Left lung (tissue), 10 donors: ENCODE measurements around the gene CDH4. TPM values are rescaled to one million over a fixed set of nuclear protein-coding genes. Genes with fewer than 3 reads are reported as not detected.

ENCODE experiments used
- ATAC-seq: fragments of 200-7000 bp; cut with Tn5 transposase; one replicate; pipeline ENCODE4 v1.9.1; 2020; ENCODE audit warnings: moderate library complexity
- DNase-seq, 4 donors: peaks; one replicate each; pipeline ENCODE4 v3.0.0-alpha.2; 2013 to 2020
- H3K27ac ChIP-seq, 2 donors: fragments of 200-600 bp; sonication (generic) in 1 of 2; one replicate each; pipeline versions ENCODE4 v1.5.0 to v1.8.0; 2020 to 2021
- H3K27me3 ChIP-seq, 2 donors: fragments of 200-600 bp; sonication (generic) in 1 of 2; one replicate each; pipeline versions ENCODE4 v1.5.0 to v1.8.0; 2020 to 2021
- H3K36me3 ChIP-seq, 2 donors: fragments of 200-600 bp; sonication (generic) in 1 of 2; one replicate each; pipeline versions ENCODE4 v1.5.0 to v1.8.0; 2020 to 2021
- H3K4me1 ChIP-seq, 2 donors: fragments of 200-600 bp; one replicate each; pipeline ENCODE4 v1.8.0; 2021
- H3K4me3 ChIP-seq, 2 donors: fragments of 200-600 bp; sonication (generic) in 1 of 2; one replicate each; pipeline versions ENCODE4 v1.5.0 to v1.8.0; 2020 to 2021; ENCODE audit warnings: mild to moderate bottlenecking in 1 of 2
- H3K9me3 ChIP-seq, 2 donors: fragments of 200-600 bp; sonication (generic) in 1 of 2; one replicate each; pipeline versions ENCODE4 v1.5.0 to v1.8.0; 2020 to 2021
- CTCF ChIP-seq, 2 donors: fragments of 200-600 bp; sonication (generic) in 1 of 2; IDR thresholded peaks; one replicate each; pipeline versions ENCODE4 v1.5.0 to v1.8.0; 2021; ENCODE audit warnings: antibody characterized with exemption in 2 of 2
- intact Hi-C, 2 donors: fragments of 100-400 bp; cut with DNase I; formaldehyde crosslinking; loops; one replicate each; pipeline versions ENCODE4 v1.11.2 to v1.14.2; 2022
- polyA plus RNA-seq, 6 donors: library from polyadenylated mRNA; unstranded; fragments of 120-200 nt; gene quantifications; one replicate each; pipeline ENCODE4 v1.2.1, GENCODE V29; 2013; ENCODE audit not compliant: insufficient read length in 6 of 6
- total RNA-seq, 2 donors: library from RNA; stranded (reverse); fragmentation: NEBNext Ultra II Directional; extraction: Animal tissue kit (Norgen Biotek cat#: 25700); gene quantifications; one replicate each; pipeline ENCODE4 v1.2.1, GENCODE V29; 2021
- donor health status: DM: no; HTN: yes; CAD: no.
- donor health status: DM: no; HTN: no; CAD: no.

CDH4 gene
- total and polyA plus RNA-seq, 8 donors, result 0.24 to 10.8 (median 5.1) TPM

GRCh38 chr20:61408951-61409740 is 157.1 kb downstream of the CDH4 start:
- ATAC-seq (no peak), DNase-seq (no peak)
- no peak overlapping the region for H3K4me3 ChIP-seq
- intact Hi-C loops, result no loop called here
- no peak overlapping the region for H3K27ac ChIP-seq
- no peak for TF ChIP-seq CTCF (IDR thresholded peaks at IDR 0.05)
- no peaks in the 10 kb centered on the region for H3K36me3 ChIP-seq
- no peaks in the 10 kb centered on the region for H3K27me3 ChIP-seq
- H3K9me3 ChIP-seq, result peaks cover 0 to 36% of the 10 kb centered on the region in 2 donors
- H3K4me1 ChIP-seq, result no peaks in the 10 kb centered on the region

- DNase-seq (no peak), ATAC-seq (no peak)
- Histone ChIP-seq H3K4me1 (no peaks in the 10 kb centered on the region), H3K4me3 (no peak overlapping the region), H3K27ac (no peak overlapping the region), H3K27me3 (no peaks in the 10 kb centered on the region), H3K9me3 (peaks cover 0 to 32% of the 10 kb centered on the region in 2 donors), H3K36me3 (no peaks in the 10 kb centered on the region)
- intact Hi-C loops, result no loop called here
- TF ChIP-seq CTCF (IDR thresholded peaks at IDR 0.05), result no peak
These were observed 159.7 kb downstream of the CDH4 start for GRCh38 chr20:61411743-61412142.

- ATAC-seq, result no peak
- H3K4me3 ChIP-seq, result no peak overlapping the region
These were observed 161.7 kb downstream of the CDH4 start for GRCh38 chr20:61413752-61414151.

GRCh38 chr20:61414455-61414991 is 162.5 kb downstream of the CDH4 start:
- DNase-seq, result no peak
- peaks cover 0 to 36% of the 10 kb centered on the region in 2 donors for H3K9me3 ChIP-seq
- ATAC-seq, result no peak
- H3K4me3 ChIP-seq, result no peak overlapping the region
- intact Hi-C loops, result no loop called here
- H3K27ac ChIP-seq, result no peak overlapping the region
- H3K27me3 ChIP-seq, result no peaks in the 10 kb centered on the region
- TF ChIP-seq CTCF (IDR thresholded peaks at IDR 0.05), result no peak
- H3K36me3 ChIP-seq, result no peaks in the 10 kb centered on the region
- no peaks in the 10 kb centered on the region for H3K4me1 ChIP-seq

More at GRCh38 chr20:61413752-61414151, 161.7 kb downstream of the CDH4 start:
- Histone ChIP-seq H3K9me3 (peaks cover 0 to 36% of the 10 kb centered on the region in 2 donors), H3K36me3 (no peaks in the 10 kb centered on the region), H3K27me3 (no peaks in the 10 kb centered on the region), H3K4me1 (no peaks in the 10 kb centered on the region), H3K27ac (no peak overlapping the region)
- DNase-seq, result no peak
- TF ChIP-seq CTCF (IDR thresholded peaks at IDR 0.05), result no peak
- intact Hi-C loops, result no loop called here

- ATAC-seq, result no peak
- peaks cover 0 to 11% of the 10 kb centered on the region in 2 donors for H3K27me3 ChIP-seq
- peaks cover 0 to 43% of the 10 kb centered on the region in 2 donors for H3K9me3 ChIP-seq
- intact Hi-C loops, result no loop called here
- no peak overlapping the region for H3K27ac ChIP-seq
- no peak overlapping the region for H3K4me3 ChIP-seq
- no peak for TF ChIP-seq CTCF (IDR thresholded peaks at IDR 0.05)
- H3K36me3 ChIP-seq, result no peaks in the 10 kb centered on the region
- no peaks in the 10 kb centered on the region for H3K4me1 ChIP-seq
- DNase-seq, result no peak
These were observed 164.5 kb downstream of the CDH4 start for GRCh38 chr20:61416546-61416945.
